ENCODE measurements around the gene TEX13A.

TEX13A gene

GRCh38 chrX:105173071-105173470 is 47.4 kb downstream of the TEX13A start:
- no peak for DNase-seq (ENCODE audit: low read depth in 2 of 2)
